ENCODE results near the gene DYNC2LI1.

Gene DYNC2LI1

DNA sequence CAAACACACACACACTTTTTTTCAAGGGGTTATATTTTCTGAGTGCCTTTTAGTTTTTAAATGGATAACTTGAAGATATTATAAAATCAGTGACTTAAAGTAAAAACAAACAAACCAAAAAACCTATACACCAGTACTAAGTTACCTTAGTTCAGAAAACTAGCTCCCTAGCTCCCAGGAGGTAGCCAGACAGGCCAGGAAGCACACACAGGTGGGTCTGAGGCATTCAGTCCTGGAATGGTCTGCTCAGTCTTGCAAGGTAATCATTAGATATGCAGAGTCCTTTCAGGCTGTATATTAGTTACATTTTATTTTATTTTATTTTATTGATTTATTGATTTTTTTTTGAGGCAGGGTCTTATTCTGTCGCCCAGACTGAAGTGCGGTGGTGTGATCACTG is 10.7 kb upstream of the DYNC2LI1 start:
- DNase-seq (ENCODE audit: low read depth) = no peak

- no peak for DNase-seq (ENCODE audit: low read depth)
These were observed 9.6 kb upstream of the DYNC2LI1 start for GRCh38 chr2:43764086-43764705.

GRCh38 chr2:43766006-43766405 is 7.8 kb upstream of the DYNC2LI1 start:
- no peak for DNase-seq (ENCODE audit: low read depth)

DNA sequence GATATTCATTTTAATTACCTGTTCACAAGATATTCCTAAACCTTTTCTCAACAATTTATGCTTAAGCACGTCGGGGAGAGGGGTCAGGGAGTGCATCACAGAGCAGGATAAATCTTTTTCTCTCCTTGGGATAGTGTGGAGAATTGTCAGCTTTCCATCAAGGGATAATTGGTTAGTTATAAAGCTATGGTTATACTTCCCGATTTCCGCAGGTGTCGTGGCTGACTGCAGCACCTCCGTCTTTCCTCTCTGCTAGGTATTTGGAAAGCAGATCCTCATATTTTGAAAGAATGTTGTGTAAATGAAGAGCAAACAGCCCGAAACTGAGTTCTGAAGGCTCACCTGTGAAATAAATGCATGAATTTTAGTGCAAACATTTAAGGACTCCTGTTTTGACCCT is 778 bp downstream of the DYNC2LI1 start:
- no peak for DNase-seq (ENCODE audit: low read depth)

- DNase-seq (ENCODE audit: low read depth) = no peak
These were observed 2.5 kb downstream of the DYNC2LI1 start for GRCh38 chr2:43776324-43776723.

DNA sequence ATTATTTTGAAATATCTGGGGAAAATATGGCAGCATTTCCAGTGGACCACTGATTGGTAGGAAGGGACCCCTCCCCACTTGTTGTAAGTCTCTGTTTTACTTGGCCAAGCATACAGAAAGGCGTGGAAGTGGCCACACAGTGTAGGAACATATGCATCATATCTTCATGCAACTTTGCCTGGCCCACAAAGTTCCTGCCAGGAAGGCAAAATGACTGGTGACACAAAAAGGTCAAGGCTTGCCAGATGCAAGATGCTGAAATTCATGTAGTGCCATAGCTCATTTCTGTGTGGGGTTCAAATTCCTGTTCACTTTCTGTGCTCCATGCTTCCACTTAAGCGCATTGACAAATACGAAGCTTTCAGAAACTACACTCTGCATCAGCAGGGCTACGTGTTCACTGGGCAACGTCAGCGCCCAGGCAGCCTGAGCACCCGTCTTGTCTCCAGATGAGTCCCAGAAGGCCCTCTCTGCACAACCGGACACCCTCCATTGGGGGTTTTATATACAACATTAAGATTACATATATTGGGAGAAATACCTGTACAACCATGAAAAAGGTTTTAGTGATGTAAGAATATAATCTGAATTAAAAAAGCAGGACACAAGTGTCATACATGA is 3.6 kb downstream of the DYNC2LI1 start:
- DNase-seq (ENCODE audit: low read depth) = no peak

GRCh38 chr2:43778233-43778632 is 4.4 kb downstream of the DYNC2LI1 start:
- DNase-seq (ENCODE audit: low read depth) = peak; percentile 41

GRCh38 chr2:43787895-43788294 is 14.1 kb downstream of the DYNC2LI1 start:
- DNase-seq (ENCODE audit: low read depth) = no peak

- DNase-seq (ENCODE audit: low read depth) = no peak
These were observed 14.8 kb downstream of the DYNC2LI1 start for GRCh38 chr2:43788646-43789045.

DNA sequence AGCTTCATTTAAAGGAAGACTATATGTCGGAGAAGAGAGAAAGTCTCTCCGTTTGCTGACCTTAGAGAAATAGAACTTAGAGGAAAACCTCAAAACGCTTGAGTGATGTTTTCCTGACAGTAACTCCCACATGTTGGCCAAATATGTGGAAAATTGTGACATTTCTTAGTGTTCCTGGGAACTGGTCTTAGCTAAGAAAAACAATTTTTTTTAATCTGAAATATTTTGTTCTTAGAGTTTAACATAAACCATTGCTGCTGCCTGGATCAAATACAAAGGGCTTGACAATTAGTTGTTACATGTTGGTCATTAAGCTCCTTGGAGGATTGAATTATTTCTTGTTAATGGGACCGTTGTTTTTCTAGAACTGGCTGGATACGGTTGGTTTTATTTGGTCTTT is 16.3 kb downstream of the DYNC2LI1 start:
- DNase-seq (ENCODE audit: low read depth) = peak; percentile 55

GRCh38 chr2:43791035-43791765 is 17.4 kb downstream of the DYNC2LI1 start:
- no peak for DNase-seq (ENCODE audit: low read depth)

GRCh38 chr2:43792653-43793052 is 18.8 kb downstream of the DYNC2LI1 start:
- peak; percentile 10 for DNase-seq (ENCODE audit: low read depth)

DNA sequence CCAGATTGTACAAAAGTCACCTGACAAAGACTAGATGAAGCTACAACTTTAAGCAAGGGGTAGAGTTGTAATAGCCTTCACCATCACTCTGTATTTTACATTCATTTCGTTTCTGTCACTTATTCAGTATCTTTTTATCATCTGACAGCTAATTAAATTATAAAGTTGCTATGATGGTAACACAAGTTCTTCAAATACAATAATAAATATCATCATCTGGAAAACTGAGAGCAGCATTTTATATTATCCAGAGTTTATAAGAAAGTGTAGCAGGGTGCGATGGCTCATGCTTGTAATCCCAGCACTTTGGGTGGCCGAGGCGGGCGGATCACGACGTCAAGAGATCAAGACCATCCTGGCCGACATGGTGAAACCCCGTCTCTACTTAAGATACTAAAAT is 21.1 kb downstream of the DYNC2LI1 start:
- DNase-seq (ENCODE audit: low read depth) = no peak

DNA sequence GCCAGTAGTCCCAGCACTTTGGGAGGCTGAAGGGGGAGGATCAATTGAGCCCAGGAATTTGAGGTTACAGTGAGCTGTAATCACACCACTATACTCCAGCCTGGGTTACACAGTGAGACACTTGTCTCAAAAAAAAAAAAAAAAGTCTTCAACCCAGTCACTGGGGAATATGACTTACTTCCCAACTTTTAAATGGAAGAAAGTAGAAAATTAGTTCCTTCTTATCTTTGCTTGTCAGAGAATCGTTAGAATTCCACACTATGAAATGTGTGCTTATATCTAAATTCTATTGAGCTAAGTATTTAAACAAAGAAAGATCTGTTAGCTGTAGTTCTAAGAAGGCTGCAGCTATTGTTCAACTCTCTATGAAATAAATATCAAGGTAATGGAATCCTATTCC is 22.4 kb downstream of the DYNC2LI1 start:
- no peak for DNase-seq (ENCODE audit: low read depth)

DNA sequence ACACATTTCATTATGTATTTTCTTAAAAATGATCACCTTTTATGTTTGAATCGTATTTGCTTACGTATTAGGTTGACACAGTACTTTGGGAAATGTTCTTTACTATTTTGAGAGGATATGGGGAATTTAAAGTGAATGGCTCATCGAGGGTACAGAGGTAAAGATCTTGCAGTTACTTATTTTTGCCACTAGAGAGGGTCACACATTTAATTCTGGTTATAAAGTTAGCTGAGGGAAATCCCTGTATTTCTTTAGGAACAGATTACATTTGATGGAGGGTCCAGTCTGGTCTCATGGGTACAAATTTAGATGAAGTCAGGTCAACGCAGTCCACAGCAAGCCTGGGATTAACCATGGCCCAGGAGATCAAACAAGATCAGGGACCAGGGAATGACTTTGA is 24.5 kb downstream of the DYNC2LI1 start:
- no peak for DNase-seq (ENCODE audit: low read depth)

GRCh38 chr2:43800894-43801293 is 27.1 kb downstream of the DYNC2LI1 start:
- no peak for DNase-seq (ENCODE audit: low read depth)

GRCh38 chr2:43802135-43802534 is 28.3 kb downstream of the DYNC2LI1 start:
- no peak for DNase-seq (ENCODE audit: low read depth)

GRCh38 chr2:43803113-43803512 is 29.3 kb downstream of the DYNC2LI1 start:
- DNase-seq (ENCODE audit: low read depth) = no peak

- no peak for DNase-seq (ENCODE audit: low read depth)
These were observed 32.8 kb downstream of the DYNC2LI1 start for GRCh38 chr2:43806719-43807031.

GRCh38 chr2:43810452-43810851 is 36.6 kb downstream of the DYNC2LI1 start:
- no peak for DNase-seq (ENCODE audit: low read depth)

GRCh38 chr2:43810888-43811287 is 37.0 kb downstream of the DYNC2LI1 start:
- DNase-seq (ENCODE audit: low read depth) = no peak

- DNase-seq (ENCODE audit: low read depth) = no peak
These were observed 38.2 kb downstream of the DYNC2LI1 start for GRCh38 chr2:43812006-43812405.

GRCh38 chr2:43812947-43813346 is 39.1 kb downstream of the DYNC2LI1 start:
- no peak for DNase-seq (ENCODE audit: low read depth)

DNA sequence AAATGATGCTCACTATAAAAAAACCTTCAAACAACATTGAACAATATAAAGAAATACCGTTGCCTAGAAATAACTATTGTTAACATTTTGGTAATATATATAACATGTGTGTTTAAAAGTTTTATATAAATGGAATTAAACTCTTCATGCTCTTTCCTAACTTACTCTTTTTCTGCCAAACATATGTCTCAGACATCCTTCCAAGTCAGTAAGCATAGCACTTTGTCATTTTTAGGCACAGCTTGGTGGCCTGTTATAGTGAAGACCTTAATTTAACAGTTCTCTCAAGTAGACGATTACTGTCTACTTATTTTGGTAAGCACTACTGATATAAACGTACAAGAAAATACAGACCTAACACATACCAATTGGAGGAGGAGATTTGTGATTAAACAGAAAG is 40.9 kb downstream of the DYNC2LI1 start:
- DNase-seq (ENCODE audit: low read depth) = no peak
